Activated CD8-positive, alpha-beta T cell treated with anti-CD3 and anti-CD28 coated beads for 36 hours (primary cell): ENCODE measurements around the gene LRRC43. TPM values are rescaled to one million over a fixed set of nuclear protein-coding genes. Genes with fewer than 3 reads are reported as not detected.

Source experiments
- ATAC-seq: fragments of 200-7000 bp; cut with Tn5 transposase; one replicate; pipeline ENCODE4 v1.10.0; 2021; ENCODE audit warnings: mild to moderate bottlenecking, moderate library complexity
- CTCF ChIA-PET: fragments of 350-600 bp; sonication (Branson Sonifier 250); formaldehyde crosslinking; loops from one replicate; lab custom pipeline; 2021; ENCODE audit warnings: antibody characterized with exemption; lab: Charles Lee
- POLR2A ChIA-PET: fragments of 350-600 bp; sonication (Branson Sonifier 250); formaldehyde crosslinking; loops from one replicate; lab custom pipeline; 2021; ENCODE audit warnings: antibody characterized with exemption; lab: Charles Lee
- DNase-seq: peaks from one replicate; pipeline ENCODE4 v3.0.0-alpha.2; 2020
- H3K27ac Mint-ChIP-seq: one replicate; pipeline ENCODE4 v1.8.0; 2021; ENCODE audit warnings: mild to moderate bottlenecking, mixed read lengths
- H3K27me3 Mint-ChIP-seq: one replicate; pipeline ENCODE4 v1.8.0; 2021; ENCODE audit warnings: mixed read lengths
- H3K36me3 Mint-ChIP-seq: one replicate; pipeline ENCODE4 v1.8.0; 2021; ENCODE audit warnings: low read depth, mixed read lengths
- H3K4me1 Mint-ChIP-seq: one replicate; pipeline ENCODE4 v1.8.0; 2021; ENCODE audit warnings: low read depth, mixed read lengths
- H3K4me3 Mint-ChIP-seq: one replicate; pipeline ENCODE4 v1.8.0; 2021; ENCODE audit warnings: mild to moderate bottlenecking, moderate library complexity, mixed read lengths
- H3K9me3 Mint-ChIP-seq: one replicate; pipeline ENCODE4 v1.8.0; 2021; ENCODE audit warnings: mixed read lengths
- intact Hi-C: fragments of 100-400 bp; cut with micrococcal nuclease; formaldehyde crosslinking; loops from one replicate; pipeline ENCODE4 v1.10.0; 2022
- total RNA-seq, 2 experiments: library from RNA; stranded (reverse); gene quantifications; one replicate each; pipeline ENCODE4 v1.2.3, GENCODE V29; 2021
- TF ChIP-seq, protein P1 (sequence below): fragments of 200-600 bp; IDR thresholded peaks from one replicate; pipeline ENCODE4 v1.8.0; 2022; ENCODE audit warnings: antibody characterized with exemption, mild to moderate bottlenecking

The LRRC43 gene
- total RNA-seq, 2 experiments from 2014 or later: not detected

DNA sequence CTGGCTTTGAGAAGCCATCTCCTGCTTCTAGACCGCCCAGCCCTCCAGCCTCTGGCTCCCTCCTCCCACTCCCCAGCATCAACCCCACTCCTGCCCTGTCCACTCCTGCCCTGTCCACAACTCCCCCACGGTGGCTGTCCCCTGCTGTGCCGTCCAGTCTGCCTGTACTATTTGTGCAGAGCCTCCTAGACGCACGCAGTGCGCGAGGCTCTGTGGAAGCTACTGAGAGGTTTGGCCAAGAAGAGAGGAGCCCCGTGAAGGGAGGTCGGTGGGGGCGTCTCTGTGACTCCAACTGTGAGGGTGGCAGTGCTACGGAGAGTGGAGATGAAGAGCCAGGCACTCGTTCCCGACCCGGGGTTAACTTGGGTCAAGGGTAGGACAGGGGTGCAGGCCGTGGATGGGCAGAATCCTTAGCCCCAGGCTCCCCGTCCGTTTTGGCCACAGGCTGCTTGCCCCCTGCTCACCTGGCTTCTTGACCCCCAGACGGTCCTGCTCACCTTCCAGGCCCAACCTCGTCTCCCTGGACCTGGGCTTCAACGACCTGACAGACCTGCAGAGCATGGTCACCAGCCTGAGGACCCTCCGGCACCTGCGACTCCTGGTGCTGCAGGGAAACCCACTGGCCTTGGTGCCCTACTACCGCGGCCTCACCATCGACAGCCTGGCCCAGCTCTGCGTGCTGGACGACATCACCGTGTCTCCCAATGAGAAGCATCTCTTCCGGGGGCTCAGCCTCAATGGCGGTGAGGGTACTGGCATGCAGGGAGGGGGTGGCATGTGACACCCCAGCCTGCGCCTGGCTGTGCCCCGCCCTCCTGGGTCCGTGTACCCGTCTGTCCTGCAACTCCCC is 6.9 kb downstream of the LRRC43 start:
- DNase-seq (no peak), ATAC-seq (no peak)
- H3K27me3 Mint-ChIP-seq: peaks cover 4% of the 10 kb centered on the region
- intact Hi-C loops: loop anchor here (5.0 to 10.0 kb wide), 3 partner anchors 33 to 135 kb away; no protein-coding TSS in a partner anchor
- H3K9me3 Mint-ChIP-seq: no peaks in the 10 kb centered on the region
- H3K27ac Mint-ChIP-seq: no peak overlapping the region
- ChIA-PET POLR2A (no interaction called here), CTCF (interaction anchor here (0.7 to 4.9 kb wide), 13 partner anchors 13 to 199 kb away, joined by 3 to 27 read pairs (median 5); partner anchors contain the start of gene DIABLO)
- H3K4me3 Mint-ChIP-seq: no peak overlapping the region
- H3K36me3 Mint-ChIP-seq: no peaks in the 10 kb centered on the region
- TF ChIP-seq, protein P1, sequence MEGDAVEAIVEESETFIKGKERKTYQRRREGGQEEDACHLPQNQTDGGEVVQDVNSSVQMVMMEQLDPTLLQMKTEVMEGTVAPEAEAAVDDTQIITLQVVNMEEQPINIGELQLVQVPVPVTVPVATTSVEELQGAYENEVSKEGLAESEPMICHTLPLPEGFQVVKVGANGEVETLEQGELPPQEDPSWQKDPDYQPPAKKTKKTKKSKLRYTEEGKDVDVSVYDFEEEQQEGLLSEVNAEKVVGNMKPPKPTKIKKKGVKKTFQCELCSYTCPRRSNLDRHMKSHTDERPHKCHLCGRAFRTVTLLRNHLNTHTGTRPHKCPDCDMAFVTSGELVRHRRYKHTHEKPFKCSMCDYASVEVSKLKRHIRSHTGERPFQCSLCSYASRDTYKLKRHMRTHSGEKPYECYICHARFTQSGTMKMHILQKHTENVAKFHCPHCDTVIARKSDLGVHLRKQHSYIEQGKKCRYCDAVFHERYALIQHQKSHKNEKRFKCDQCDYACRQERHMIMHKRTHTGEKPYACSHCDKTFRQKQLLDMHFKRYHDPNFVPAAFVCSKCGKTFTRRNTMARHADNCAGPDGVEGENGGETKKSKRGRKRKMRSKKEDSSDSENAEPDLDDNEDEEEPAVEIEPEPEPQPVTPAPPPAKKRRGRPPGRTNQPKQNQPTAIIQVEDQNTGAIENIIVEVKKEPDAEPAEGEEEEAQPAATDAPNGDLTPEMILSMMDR: no peak
- no peaks in the 10 kb centered on the region for H3K4me1 Mint-ChIP-seq

DNA sequence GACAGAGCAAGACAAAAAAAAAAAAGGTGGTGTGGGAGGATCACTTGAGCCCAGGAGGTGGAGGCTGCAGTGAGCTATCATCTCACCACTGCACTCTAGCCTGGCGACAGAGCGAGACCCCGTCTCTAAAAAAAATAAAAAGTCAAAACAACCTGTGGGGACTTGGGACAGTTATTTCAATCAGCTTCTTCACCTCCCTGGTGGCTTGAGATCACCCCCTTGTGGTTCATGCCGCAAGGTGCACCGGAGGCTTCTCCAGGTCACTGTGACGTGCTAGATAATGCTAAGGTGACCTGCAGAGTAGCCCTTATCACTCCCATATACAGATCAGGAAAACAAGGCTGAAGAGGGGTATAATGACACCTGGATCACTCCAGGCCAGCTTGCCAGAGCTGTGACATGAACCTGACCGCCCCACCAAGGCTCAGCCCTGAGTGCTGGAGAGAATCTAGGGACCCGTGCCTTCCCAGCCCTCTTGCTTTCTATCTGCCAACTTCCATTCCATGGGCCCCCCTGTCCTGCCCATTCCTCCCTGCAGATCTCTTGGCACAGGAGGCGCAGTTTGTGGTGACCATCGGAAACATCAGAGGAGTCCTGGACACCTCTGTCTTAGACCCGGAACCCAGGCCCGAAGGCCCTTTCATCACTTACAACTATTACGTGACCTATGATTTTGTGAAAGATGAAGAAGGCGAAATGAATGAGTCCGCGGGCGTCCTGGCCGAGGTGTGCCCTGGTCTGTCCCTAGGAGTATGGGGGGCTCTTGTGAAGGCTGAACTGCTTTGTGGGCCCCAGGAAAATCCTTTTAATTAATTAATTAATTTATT is 8.1 kb downstream of the LRRC43 start:
- ChIA-PET POLR2A (interaction anchor here (0.5 kb wide), 1 partner anchor 1232 kb away, joined by 4 read pairs; no protein-coding TSS in a partner anchor), CTCF (interaction anchor here (0.7 to 4.9 kb wide), 27 partner anchors 14 to 240 kb away, joined by 3 to 27 read pairs (median 3); partner anchors contain the start of gene DIABLO)
- TF ChIP-seq, protein P1: peak; percentile 78
- DNase-seq: peak; percentile 87
- intact Hi-C loops: loop anchor here (5.0 to 10.0 kb wide), 2 partner anchors 34 to 136 kb away; no protein-coding TSS in a partner anchor
- H3K27me3 Mint-ChIP-seq: peaks cover 3% of the 10 kb centered on the region
- no peak overlapping the region for H3K4me3 Mint-ChIP-seq
- H3K4me1 Mint-ChIP-seq: no peaks in the 10 kb centered on the region
- no peaks in the 10 kb centered on the region for H3K9me3 Mint-ChIP-seq
- no peak overlapping the region for H3K27ac Mint-ChIP-seq
- H3K36me3 Mint-ChIP-seq: no peaks in the 10 kb centered on the region
- ATAC-seq: peak; percentile 98

DNA sequence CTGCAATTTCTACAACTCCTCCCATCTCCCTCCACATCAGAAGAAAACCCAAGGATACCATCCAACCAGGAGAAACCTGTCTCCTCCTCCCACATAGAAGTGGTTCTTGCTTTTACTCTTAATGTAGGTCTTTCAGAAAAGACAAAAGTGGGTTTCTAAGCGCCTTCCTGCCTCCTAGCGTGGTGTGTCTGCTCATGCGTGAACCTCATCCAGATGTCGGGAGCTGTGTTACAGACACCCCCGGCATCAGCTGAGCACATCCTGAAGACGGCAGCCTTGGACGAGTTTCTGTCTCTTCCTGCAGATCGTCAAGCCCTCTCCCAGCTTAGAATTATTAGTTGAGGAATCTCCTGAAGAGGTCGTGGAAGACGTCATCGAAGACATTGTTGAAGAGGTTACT is 9.5 kb downstream of the LRRC43 start:
- no peak overlapping the region for H3K27ac Mint-ChIP-seq
- no peaks in the 10 kb centered on the region for H3K36me3 Mint-ChIP-seq
- intact Hi-C loops: loop anchor here (5.0 to 10.0 kb wide), 2 partner anchors 35 to 138 kb away; no protein-coding TSS in a partner anchor
- CTCF ChIA-PET: interaction anchor here (1.1 to 4.9 kb wide), 8 partner anchors 13 to 161 kb away, joined by 3 to 24 read pairs (median 12); partner anchors contain the start of gene DIABLO
- H3K27me3 Mint-ChIP-seq: peaks cover 5% of the 10 kb centered on the region
- POLR2A ChIA-PET: no interaction called here
- peaks cover 1% of the 10 kb centered on the region for H3K4me1 Mint-ChIP-seq
- H3K9me3 Mint-ChIP-seq: no peaks in the 10 kb centered on the region
- TF ChIP-seq, protein P1: no peak
- H3K4me3 Mint-ChIP-seq: no peak overlapping the region
- DNase-seq (no peak), ATAC-seq (no peak)

DNA sequence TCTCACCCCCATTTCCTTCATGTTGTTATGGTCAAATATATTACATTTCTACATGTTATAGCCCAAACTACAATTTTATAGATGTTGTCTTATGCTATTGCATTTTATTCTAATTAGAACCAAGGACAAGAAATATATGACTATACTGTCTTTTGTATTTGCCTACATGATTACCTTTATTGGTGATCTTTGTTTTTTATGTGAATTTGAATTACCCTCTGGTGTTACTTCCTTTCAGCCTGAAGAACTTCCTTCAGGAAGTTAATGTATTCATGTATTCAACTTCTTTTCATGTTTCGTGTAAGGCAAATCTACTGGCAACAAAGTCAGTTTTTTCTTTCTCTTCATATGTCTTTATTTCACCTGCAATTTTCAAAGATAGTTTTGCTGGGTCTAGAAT is 11.9 kb downstream of the LRRC43 start:
- H3K27me3 Mint-ChIP-seq: peaks cover 9% of the 10 kb centered on the region
- intact Hi-C loops: loop anchor here (5.0 to 10.0 kb wide), 2 partner anchors 38 to 140 kb away; no protein-coding TSS in a partner anchor
- POLR2A ChIA-PET: interaction anchor here (1.2 kb wide), 1 partner anchor 11 kb away, joined by 3 read pairs; no protein-coding TSS in a partner anchor
- no peak overlapping the region for H3K4me3 Mint-ChIP-seq
- no peaks in the 10 kb centered on the region for H3K36me3 Mint-ChIP-seq
- TF ChIP-seq, protein P1: no peak
- no peak overlapping the region for H3K27ac Mint-ChIP-seq
- ATAC-seq (no peak), DNase-seq (no peak)
- peaks cover 5% of the 10 kb centered on the region for H3K4me1 Mint-ChIP-seq
- CTCF ChIA-PET: interaction anchor here (1.2 to 4.9 kb wide), 4 partner anchors 11 to 140 kb away, joined by 3 to 24 read pairs (median 8); partner anchors contain the start of gene LRRC43
- H3K9me3 Mint-ChIP-seq: no peaks in the 10 kb centered on the region
